SH-SY5Y (cell line): Measurements from ENCODE around the gene CRBN.

Experiments
- GATA2 ChIP-seq: IDR thresholded peaks from 2 replicates; pipeline ENCODE4 v1.6.1; 2011; ENCODE audit warnings: mild to moderate bottlenecking, low read depth, low read length
- GATA3 ChIP-seq: IDR thresholded peaks from 2 replicates; pipeline ENCODE4 v1.6.1; 2011; ENCODE audit warnings: low read depth, mild to moderate bottlenecking, low read length, moderate library complexity

DNA sequence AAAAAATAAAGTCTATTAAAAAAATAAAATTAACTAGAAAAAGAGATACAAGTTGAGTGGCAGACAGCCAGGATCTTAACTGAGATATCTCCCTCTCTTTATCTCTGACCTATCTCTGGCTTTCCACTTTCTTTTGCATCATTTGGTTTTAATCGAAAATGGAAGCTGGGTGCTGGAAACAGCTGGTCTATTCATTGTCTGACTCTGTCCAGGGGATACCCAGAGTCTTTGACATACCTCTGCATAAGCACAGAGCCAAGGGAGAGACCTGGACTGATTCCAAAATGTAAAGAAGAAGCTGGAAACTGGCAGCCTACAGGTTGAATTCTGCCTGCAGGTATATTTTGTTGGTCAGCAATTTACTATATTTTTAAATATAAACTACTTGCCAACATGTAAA is 29.6 kb upstream of the CRBN start:
- TF ChIP-seq GATA2: no peak
- TF ChIP-seq GATA3: no peak
